GM11168 (cell line): ENCODE results near the gene TRIM9.
"Not testable (repeated sequence)": the region's sequence is repeated elsewhere in the genome, so short reads cannot be mapped to it uniquely, and the experiment has no call there.

Source experiments
- in situ Hi-C: fragments of 300-500 bp; cut with MboI; formaldehyde crosslinking; loops from one replicate; pipeline ENCODE4 v1.12.0; 2022; ENCODE audit warnings: low sequenced_read_pairs; ENCODE audit not compliant: unreplicated experiment

TRIM9 gene

DNA sequence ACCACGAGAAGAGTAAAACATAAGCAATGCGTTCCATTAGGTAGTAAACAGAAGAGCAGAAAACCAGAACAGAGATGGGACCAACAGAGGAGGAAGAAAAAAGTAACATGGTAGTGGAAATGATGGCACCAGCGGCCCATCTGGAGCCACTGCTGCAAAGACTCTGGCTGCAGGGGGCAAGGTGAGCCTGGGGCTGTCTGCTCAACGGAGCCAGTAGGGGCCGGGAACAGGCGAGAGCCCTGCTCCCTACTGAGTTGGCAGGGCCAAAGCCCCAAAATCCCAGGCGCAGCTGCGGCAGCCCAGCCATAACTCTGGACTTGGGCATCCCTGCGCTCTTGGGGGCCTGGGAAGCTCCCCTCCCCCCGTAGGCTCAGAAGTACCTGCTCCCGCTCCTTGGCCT lies 122.2 kb downstream of the TRIM9 start:
- in situ Hi-C loops, result no loop called here

DNA sequence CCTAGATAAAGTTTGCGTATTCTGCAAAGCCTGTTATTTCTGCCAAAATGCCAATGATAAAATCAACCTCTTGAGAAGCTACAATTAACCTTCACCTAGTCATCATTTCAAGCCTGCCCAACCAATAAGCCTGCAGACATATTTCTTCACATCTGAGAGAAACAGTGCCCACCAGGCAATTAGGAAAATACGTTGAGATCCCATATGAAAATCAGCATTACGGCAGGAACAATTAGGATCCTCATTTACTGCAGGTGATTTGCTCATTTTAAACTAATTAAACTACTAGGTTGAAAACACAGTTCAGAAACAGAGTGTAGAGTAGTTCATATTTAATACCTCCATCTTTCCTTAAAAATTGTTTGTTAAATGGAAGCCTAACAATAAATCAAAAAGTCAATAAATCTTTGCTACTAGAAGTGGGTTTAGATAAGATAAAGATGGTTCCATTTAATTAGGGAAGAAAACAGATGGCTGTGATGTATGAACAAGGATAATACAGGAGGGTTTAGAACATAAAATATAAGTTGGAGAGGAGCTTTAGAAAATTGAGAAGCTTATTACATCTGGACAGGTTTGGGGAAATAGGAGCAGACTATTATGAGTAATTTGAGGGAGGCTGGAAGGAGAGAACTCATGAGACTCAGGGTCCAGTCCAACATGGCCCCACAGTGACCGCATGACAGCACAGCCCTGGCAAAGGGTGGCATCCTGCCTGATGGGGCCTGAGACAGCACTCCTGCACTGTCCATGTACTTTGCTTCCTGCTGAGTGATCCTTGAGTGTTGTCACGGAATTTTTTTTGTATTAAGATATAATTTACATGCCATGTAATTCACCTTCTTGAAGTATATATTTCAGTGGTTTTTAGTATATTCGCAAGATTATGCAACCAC lies 123.8 kb downstream of the TRIM9 start:
- in situ Hi-C loops, result no loop called here

- in situ Hi-C loops, result no loop called here
Measured at GRCh38 chr14:50967790-50968189, 127.1 kb downstream of the TRIM9 start.

- in situ Hi-C loops, result no loop called here
Measured at GRCh38 chr14:50967103-50967502, 127.8 kb downstream of the TRIM9 start.

DNA sequence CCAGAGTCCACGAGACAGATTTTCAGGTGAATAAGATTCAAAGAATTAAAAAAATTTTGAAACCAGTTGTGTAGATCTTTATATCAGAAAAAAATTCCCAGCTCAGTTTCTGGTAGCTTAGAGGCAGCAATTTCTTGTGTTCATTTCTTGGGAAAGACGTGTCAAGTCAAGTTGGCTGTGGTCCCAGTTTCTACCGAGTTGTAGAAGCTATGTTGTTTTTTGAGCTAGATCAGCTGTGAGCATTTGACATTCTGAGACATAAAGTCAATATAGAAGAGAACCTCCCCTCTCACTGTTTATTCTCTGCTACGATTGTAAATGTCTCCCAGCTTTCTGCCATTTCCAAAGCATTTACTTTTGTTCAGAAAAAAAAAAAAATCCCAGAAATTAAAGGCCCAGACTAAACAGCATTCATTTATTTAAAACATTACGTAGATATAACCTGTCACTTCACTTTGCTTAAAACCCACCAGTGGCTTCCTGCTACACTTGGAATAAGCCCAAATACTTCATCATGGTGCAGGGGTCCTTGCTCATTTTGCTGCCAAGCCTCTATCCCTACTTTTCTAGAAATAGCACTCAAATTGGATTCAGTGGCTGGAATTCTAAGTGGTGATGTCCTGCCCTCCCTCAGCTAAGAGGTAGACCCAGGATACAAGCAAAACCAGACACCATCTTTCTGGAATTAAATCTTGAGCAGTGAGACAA lies 130.1 kb downstream of the TRIM9 start:
- in situ Hi-C loops, result no loop called here

DNA sequence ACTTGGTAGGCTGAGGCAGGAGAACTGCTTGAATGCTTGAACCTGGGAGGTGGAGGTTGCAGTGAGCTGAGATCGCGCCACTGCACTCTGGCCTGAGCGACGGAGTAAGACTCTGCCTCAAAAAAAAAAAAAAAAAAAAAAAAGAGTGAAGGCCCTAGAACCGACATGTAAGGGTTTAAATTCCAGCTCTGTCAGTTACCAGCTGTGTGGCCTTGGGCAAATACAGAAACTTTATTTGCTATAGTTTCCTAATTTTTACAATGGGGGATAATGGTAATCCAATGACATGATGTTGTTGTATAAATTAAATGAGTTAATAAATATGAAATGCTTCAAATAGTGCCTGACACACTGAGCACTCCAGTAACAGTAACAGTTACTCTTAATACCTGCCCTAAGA lies 131.0 kb downstream of the TRIM9 start:
- in situ Hi-C loops, result no loop called here

- in situ Hi-C loops, result no loop called here
Measured at GRCh38 chr14:50961605-50962221, 133.2 kb downstream of the TRIM9 start.

- in situ Hi-C loops, result no loop called here
Measured at GRCh38 chr14:50957296-50957695, 137.6 kb downstream of the TRIM9 start.

DNA sequence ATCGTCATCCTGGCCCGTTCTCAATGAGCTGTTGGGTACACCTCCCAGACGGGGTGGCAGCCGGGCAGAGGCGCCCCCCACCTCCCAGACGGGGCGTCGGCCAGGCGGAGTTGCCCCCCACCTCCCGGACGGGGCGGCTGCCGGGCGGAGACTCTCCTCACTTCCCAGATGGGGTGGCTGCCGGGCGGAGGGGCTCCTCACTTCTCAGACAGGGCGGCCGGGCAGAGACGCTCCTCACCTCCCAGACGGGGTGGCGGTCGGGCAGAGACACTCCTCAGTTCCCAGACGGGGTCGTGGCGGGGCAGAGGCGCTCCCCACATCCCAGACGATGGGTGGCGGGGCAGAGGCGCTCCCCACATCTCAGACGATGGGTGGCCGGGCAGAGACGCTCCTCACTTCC lies 138.5 kb downstream of the TRIM9 start:
- in situ Hi-C loops, result not testable (repeated sequence)

DNA sequence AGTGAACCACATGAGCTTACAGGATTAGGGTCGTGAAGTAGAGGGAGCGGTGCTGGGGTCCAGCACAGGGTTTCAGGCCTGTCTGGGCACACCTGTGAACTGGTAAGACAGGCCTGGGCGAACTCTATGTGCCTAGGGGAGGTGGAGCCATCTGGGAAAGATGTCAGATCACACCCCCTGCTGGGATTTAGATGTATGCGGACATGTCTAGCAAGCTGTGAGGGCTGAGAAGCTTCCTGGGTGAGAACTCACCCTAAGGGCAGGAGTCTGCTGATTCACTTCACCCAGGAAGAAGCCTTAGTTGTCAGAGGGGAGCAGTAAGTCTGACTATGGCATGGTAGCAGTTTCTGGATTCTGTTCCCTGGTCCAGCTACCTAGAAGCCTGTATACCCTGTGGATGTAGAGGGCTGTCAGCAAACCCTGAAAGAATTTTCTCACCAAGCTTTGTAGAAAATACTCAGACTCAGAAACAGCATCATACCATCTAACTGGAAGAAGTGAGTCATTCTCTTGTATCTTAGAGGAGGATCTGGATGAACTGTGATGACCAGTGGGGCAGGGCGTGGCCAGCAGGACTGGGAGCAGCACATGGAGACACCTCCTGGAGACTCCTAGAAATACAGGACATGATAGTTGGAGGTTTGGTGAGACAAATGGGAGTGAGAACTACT lies 139.4 kb downstream of the TRIM9 start:
- in situ Hi-C loops, result no loop called here

DNA sequence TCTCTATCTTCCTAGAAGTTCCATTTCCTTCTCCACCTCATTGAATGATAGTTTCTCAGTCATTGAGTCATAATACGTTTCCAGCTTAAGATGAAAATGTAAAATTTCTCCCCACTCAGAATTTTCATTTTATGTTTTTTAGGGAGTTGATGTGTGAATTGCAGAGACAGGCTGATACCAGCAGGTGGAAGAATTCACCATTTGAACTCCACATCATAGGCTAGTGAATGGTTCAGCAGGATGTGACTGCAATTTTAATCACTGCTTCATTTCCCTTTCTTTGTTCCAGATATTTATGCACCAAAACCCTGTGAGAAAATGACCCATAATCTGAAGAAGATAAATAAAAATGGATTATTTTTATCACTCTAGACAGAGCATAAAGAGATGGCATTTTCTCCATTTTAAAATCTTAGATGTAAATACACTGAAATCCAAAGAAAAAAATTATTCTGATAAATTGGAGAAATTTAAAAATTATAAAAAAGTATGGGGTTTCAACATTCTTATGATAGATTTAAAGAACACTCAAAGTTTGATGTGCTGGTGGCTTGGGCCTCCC lies 140.0 kb downstream of the TRIM9 start:
- in situ Hi-C loops, result no loop called here

DNA sequence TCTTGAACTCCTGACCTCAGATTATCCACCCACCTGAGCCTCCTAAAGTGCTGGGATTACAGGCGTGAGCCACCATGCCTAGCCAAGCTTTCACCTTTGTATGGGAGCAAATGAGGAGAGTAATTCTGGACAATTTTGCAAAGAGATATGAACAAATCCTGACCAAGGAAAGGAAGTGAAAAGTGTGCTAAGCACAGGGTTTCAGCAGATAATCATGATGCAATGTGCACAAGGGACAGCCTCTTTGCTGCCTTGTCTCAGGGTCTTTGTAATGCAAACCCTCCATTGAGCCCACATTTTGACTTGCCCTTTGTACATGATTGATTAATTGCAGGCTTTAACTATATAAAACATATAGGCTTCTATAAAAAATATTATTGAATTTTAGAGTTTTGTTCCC lies 141.4 kb downstream of the TRIM9 start:
- in situ Hi-C loops, result no loop called here

GRCh38 chr14:50951032-50951431 lies 143.9 kb downstream of the TRIM9 start:
- in situ Hi-C loops, result no loop called here

DNA sequence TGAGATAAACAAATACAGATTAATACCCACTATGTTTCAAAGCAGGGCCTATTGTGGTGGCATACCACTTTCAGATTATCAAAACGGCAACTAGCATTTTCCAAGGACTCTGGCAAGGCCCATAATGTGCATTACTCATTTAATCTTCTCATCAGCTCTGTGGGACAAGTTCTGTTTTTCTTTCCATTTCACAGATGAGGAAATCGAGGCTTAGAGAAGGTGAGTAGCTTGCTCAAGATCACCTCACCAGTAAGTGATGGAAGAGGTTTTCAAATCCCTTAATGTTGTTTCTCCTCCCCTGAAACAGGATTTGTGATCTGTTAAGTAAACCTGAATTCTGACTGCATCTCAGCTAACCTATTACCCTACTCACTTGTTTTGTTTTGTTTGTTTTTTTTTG lies 146.7 kb downstream of the TRIM9 start:
- in situ Hi-C loops, result no loop called here

- in situ Hi-C loops, result no loop called here
Measured at GRCh38 chr14:50947446-50947845, 147.5 kb downstream of the TRIM9 start.

DNA sequence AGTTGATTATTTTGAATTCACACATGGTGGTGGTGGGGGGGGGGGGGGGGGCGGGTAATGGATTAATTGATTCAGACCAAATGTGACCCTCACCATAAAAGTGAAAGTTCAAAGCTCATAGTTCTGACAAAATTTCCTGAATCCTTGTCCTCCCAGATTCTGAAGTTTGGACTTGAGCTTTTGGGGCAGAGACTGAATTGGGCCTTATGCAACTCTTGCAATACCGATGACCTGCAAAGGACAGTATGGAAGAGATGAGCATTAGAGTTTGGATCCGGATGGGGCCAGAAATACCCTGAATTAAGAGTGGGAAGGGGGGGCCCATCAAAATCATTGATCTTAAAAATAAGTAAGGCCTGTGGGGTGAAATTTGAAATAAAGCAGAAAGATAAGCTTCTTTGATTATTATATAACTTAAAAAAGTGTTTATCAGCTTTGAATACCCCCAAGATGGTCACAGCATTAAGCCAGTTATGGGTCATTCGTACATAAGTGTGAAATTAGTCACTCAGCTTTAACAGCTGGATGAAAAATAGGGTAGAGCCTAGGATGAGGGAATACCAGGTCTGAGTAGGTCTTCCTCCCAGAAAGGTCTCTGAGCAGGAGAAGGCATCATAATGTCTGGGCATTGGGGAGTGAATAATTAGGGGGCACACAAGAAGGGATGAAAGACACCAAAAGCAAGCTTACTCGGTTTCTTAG lies 148.5 kb downstream of the TRIM9 start:
- in situ Hi-C loops, result no loop called here

- in situ Hi-C loops, result no loop called here
Measured at GRCh38 chr14:50944647-50945413, 150.1 kb downstream of the TRIM9 start.

- in situ Hi-C loops, result no loop called here
Measured at GRCh38 chr14:50943943-50944646, 150.8 kb downstream of the TRIM9 start, which contains the start of gene PYGL. Gene PYGL, minus strand, starts transcription at chr14:50944483. Its CDS starts 80 bp downstream, at chr14:50944403.
